Effector memory CD4-positive, alpha-beta T cell (primary cell): ENCODE data around the gene CRTAC1.
A peak's percentile ranks its signal among the peaks of the same experiment; 100 is the strongest.

Source experiments
- DNase-seq, 3 donors: peaks; one replicate each; pipeline ENCODE4 v3.0.0-alpha.2; 2020
- H3K27ac ChIP-seq: 2 replicates; pipeline ENCODE4 v1.7.0; 2013; ENCODE audit warnings: mild to moderate bottlenecking, low read length, moderate library complexity; ENCODE audit not compliant: insufficient read depth, poor library complexity, severe bottlenecking
- H3K27me3 ChIP-seq: replicated peaks from 2 replicates; pipeline ENCODE4 v1.7.0; 2013; ENCODE audit warnings: mild to moderate bottlenecking, low read length; ENCODE audit not compliant: insufficient read depth, control insufficient read depth, poor library complexity, severe bottlenecking
- H3K36me3 ChIP-seq: 2 replicates; pipeline ENCODE4 v1.7.0; 2013; ENCODE audit warnings: mild to moderate bottlenecking, low read length, moderate library complexity; ENCODE audit not compliant: control insufficient read depth, insufficient read depth
- H3K4me1 ChIP-seq: 2 replicates; pipeline ENCODE4 v1.7.0; 2013; ENCODE audit warnings: low read length, mild to moderate bottlenecking; ENCODE audit not compliant: control insufficient read depth, insufficient read depth, poor library complexity, severe bottlenecking
- H3K4me3 ChIP-seq: 2 replicates; pipeline ENCODE4 v1.7.0; 2013; ENCODE audit warnings: low read length, low read depth, mild to moderate bottlenecking; ENCODE audit not compliant: insufficient read depth, poor library complexity, severe bottlenecking
- H3K9me3 ChIP-seq: 2 replicates; pipeline ENCODE4 v1.7.0; 2013; ENCODE audit warnings: mild to moderate bottlenecking, low read length, moderate library complexity; ENCODE audit not compliant: control insufficient read depth

Gene CRTAC1

DNA sequence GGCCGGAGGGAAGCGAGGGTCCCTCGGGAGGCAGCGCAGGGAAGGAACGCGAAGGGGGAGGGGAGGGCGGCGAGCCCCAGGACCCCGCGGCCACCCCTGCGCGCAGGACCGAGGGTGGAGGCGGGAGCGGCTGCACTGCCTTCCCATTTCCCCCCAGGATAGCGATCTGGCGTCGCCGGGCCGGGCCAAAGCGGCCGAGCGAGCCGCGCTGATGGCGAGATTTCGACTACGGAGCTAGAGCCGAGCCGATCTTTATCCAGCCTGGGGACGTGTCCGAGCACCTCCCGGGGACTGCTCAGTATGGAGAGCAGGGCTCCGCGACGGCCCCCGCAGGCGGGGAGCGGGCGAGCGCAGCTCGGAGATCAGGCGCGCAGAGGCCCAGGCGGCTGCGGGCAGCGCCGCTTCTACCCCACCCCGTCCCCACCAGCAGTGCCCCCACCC, 590 bp upstream of the CRTAC1 start:
- Histone ChIP-seq H3K27me3 (peaks cover 43% of the 10 kb centered on the region), H3K4me1 (peaks cover 10% of the 10 kb centered on the region)
- DNase-seq: no peak

GRCh38 chr10:98029149-98030092, 1.0 kb downstream of the CRTAC1 start:
- H3K4me1 ChIP-seq: peaks cover 10% of the 10 kb centered on the region
- no peak overlapping the region for H3K27ac ChIP-seq
- H3K9me3 ChIP-seq: no peaks in the 10 kb centered on the region
- DNase-seq: no peak
- no peaks in the 10 kb centered on the region for H3K36me3 ChIP-seq
- no peak overlapping the region for H3K4me3 ChIP-seq
- peaks cover 38% of the 10 kb centered on the region for H3K27me3 ChIP-seq

More for the DNA sequence above, 590 bp upstream of the CRTAC1 start:
- Histone ChIP-seq H3K9me3 (no peaks in the 10 kb centered on the region), H3K36me3 (no peaks in the 10 kb centered on the region), H3K4me3 (no peak overlapping the region), H3K27ac (no peak overlapping the region)

- peaks cover 38% of the 10 kb centered on the region for H3K27me3 ChIP-seq
- no peaks in the 10 kb centered on the region for H3K9me3 ChIP-seq
- H3K36me3 ChIP-seq: no peaks in the 10 kb centered on the region
- H3K4me1 ChIP-seq: peaks cover 10% of the 10 kb centered on the region
- no peak overlapping the region for H3K27ac ChIP-seq
- H3K4me3 ChIP-seq: no peak overlapping the region
- DNase-seq: peak; percentile 2 to 31 (median 10)
Measured at GRCh38 chr10:98028168-98028770, 2.2 kb downstream of the CRTAC1 start.

- Histone ChIP-seq H3K4me1 (no peaks in the 10 kb centered on the region), H3K9me3 (no peaks in the 10 kb centered on the region), H3K27ac (no peak overlapping the region), H3K27me3 (peaks cover 6% of the 10 kb centered on the region), H3K4me3 (no peak overlapping the region), H3K36me3 (no peaks in the 10 kb centered on the region)
- DNase-seq: no peak
Measured at GRCh38 chr10:98023024-98023423, 7.4 kb downstream of the CRTAC1 start.

GRCh38 chr10:98020784-98021183, 9.6 kb downstream of the CRTAC1 start:
- no peak overlapping the region for H3K27ac ChIP-seq
- no peaks in the 10 kb centered on the region for H3K4me1 ChIP-seq
- H3K36me3 ChIP-seq: no peaks in the 10 kb centered on the region
- no peak overlapping the region for H3K4me3 ChIP-seq
- H3K27me3 ChIP-seq: no peaks in the 10 kb centered on the region
- H3K9me3 ChIP-seq: no peaks in the 10 kb centered on the region
- DNase-seq: no peak

- Histone ChIP-seq H3K4me3 (no peak overlapping the region), H3K27me3 (no peaks in the 10 kb centered on the region), H3K4me1 (no peaks in the 10 kb centered on the region), H3K27ac (no peak overlapping the region), H3K36me3 (no peaks in the 10 kb centered on the region), H3K9me3 (no peaks in the 10 kb centered on the region)
- DNase-seq: no peak
Measured at GRCh38 chr10:98020254-98020653, 10.2 kb downstream of the CRTAC1 start.

- no peaks in the 10 kb centered on the region for H3K9me3 ChIP-seq
- no peaks in the 10 kb centered on the region for H3K27me3 ChIP-seq
- H3K4me1 ChIP-seq: no peaks in the 10 kb centered on the region
- H3K27ac ChIP-seq: no peak overlapping the region
- no peak for DNase-seq
- no peak overlapping the region for H3K4me3 ChIP-seq
- H3K36me3 ChIP-seq: no peaks in the 10 kb centered on the region
Measured at GRCh38 chr10:98019784-98020183, 10.6 kb downstream of the CRTAC1 start.

GRCh38 chr10:98016772-98017475, 13.5 kb downstream of the CRTAC1 start:
- H3K9me3 ChIP-seq: no peaks in the 10 kb centered on the region
- H3K4me3 ChIP-seq: no peak overlapping the region
- H3K36me3 ChIP-seq: no peaks in the 10 kb centered on the region
- no peaks in the 10 kb centered on the region for H3K27me3 ChIP-seq
- H3K4me1 ChIP-seq: no peaks in the 10 kb centered on the region
- DNase-seq: no peak
- H3K27ac ChIP-seq: no peak overlapping the region

- DNase-seq: no peak
- no peak overlapping the region for H3K27ac ChIP-seq
- H3K4me1 ChIP-seq: no peaks in the 10 kb centered on the region
- no peak overlapping the region for H3K4me3 ChIP-seq
- H3K9me3 ChIP-seq: no peaks in the 10 kb centered on the region
- no peaks in the 10 kb centered on the region for H3K27me3 ChIP-seq
- no peaks in the 10 kb centered on the region for H3K36me3 ChIP-seq
Measured at GRCh38 chr10:98013776-98014175, 16.6 kb downstream of the CRTAC1 start.

GRCh38 chr10:98013122-98013521, 17.3 kb downstream of the CRTAC1 start:
- Histone ChIP-seq H3K27me3 (no peaks in the 10 kb centered on the region), H3K27ac (no peak overlapping the region), H3K4me3 (no peak overlapping the region), H3K4me1 (no peaks in the 10 kb centered on the region), H3K9me3 (no peaks in the 10 kb centered on the region), H3K36me3 (no peaks in the 10 kb centered on the region)
- no peak for DNase-seq
